Left ventricle myocardium inferior (tissue), 1 donor: ENCODE measurements around the gene SDK2. TPM values are rescaled to one million over a fixed set of nuclear protein-coding genes. Genes with fewer than 3 reads are reported as not detected.

ENCODE experiments used
- DNase-seq: peaks from one replicate; pipeline ENCODE4 v3.0.0-alpha.2; 2020
- H3K27ac ChIP-seq: fragments of 200-600 bp; replicated peaks from 2 replicates; pipeline ENCODE4 v1.8.0; 2021
- H3K27me3 ChIP-seq: fragments of 200-600 bp; 2 replicates; pipeline ENCODE4 v1.8.0; 2021; ENCODE audit warnings: low read depth
- H3K36me3 ChIP-seq: fragments of 200-600 bp; 2 replicates; pipeline ENCODE4 v1.8.0; 2021
- H3K4me1 ChIP-seq: fragments of 200-600 bp; 2 replicates; pipeline ENCODE4 v1.8.0; 2021
- H3K4me3 ChIP-seq: fragments of 200-600 bp; 2 replicates; pipeline ENCODE4 v1.8.0; 2021; ENCODE audit warnings: mild to moderate bottlenecking, moderate library complexity
- H3K9me3 ChIP-seq: fragments of 200-600 bp; replicated peaks from 2 replicates; pipeline ENCODE4 v1.8.0; 2021
- intact Hi-C: fragments of 100-400 bp; cut with micrococcal nuclease; formaldehyde crosslinking; loops from one replicate; pipeline ENCODE4 v1.11.0; 2022
- total RNA-seq: library from RNA; stranded (reverse); fragmentation: NEBNext Ultra II Directional; extraction: Animal tissue kit (Norgen Biotek cat#: 25700); gene quantifications from one replicate; pipeline ENCODE4 v1.2.1, GENCODE V29; 2021
- TF ChIP-seq, protein P1 (sequence below): fragments of 200-600 bp; IDR thresholded peaks from 2 replicates; pipeline ENCODE4 v1.8.0; 2021; ENCODE audit warnings: antibody characterized with exemption, mild to moderate bottlenecking, borderline replicate concordance
- donor health status: DM: no; HTN: yes; CAD: no; lungs with severe emphysema.

Gene SDK2
- total RNA-seq, 1 donor from 2014 or later = 2.2 TPM

- Histone ChIP-seq H3K27me3 (peaks cover 32% of the 10 kb centered on the region), H3K4me1 (peaks cover 14% of the 10 kb centered on the region), H3K27ac (no peak overlapping the region), H3K4me3 (no peak overlapping the region), H3K9me3 (no peaks in the 10 kb centered on the region), H3K36me3 (no peaks in the 10 kb centered on the region)
- intact Hi-C loops = no loop called here
- no peak for DNase-seq
- TF ChIP-seq, protein P1, sequence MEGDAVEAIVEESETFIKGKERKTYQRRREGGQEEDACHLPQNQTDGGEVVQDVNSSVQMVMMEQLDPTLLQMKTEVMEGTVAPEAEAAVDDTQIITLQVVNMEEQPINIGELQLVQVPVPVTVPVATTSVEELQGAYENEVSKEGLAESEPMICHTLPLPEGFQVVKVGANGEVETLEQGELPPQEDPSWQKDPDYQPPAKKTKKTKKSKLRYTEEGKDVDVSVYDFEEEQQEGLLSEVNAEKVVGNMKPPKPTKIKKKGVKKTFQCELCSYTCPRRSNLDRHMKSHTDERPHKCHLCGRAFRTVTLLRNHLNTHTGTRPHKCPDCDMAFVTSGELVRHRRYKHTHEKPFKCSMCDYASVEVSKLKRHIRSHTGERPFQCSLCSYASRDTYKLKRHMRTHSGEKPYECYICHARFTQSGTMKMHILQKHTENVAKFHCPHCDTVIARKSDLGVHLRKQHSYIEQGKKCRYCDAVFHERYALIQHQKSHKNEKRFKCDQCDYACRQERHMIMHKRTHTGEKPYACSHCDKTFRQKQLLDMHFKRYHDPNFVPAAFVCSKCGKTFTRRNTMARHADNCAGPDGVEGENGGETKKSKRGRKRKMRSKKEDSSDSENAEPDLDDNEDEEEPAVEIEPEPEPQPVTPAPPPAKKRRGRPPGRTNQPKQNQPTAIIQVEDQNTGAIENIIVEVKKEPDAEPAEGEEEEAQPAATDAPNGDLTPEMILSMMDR = no peak
Observed at GRCh38 chr17:73592079-73592415, 52.2 kb downstream of the SDK2 start.

DNA sequence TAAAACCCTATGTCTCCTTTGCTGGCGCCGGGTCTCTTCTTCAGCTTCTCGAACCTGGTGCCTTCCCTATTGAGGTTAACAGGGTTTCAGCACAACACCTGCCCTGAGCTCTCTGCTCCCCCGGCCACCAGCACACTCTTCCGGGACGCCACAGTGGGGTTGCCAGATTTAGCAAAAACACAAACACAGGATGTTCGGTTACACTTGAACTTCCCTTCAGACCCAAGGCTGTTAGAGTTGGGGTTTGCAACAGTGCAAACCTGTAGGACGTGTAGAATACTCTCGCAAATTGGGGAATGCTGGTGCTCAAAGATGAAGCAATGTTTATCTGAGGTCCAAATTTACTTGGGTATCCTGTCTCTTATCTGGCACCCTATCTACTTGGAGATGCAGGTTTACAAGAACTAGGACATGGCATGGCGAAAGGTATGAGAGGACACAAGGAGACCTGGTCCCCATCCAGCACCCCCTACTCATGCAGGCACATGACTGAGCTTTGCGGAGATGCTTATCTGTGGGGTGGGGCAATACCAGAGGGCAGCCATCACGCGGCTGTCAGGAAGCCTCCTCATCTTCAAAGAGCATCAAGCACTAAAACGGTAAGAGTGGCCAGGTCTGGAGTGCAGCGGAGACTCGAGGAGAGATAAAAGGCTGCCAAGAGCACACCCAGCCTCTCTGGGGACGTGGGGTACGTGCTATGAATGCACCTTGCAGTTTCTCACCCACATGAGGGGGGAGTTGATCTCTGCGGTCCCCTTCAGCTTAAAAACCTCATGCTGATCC lies 52.8 kb downstream of the SDK2 start:
- TF ChIP-seq, protein P1 = no peak
- H3K36me3 ChIP-seq = no peaks in the 10 kb centered on the region
- peaks cover 28% of the 10 kb centered on the region for H3K27me3 ChIP-seq
- no peak overlapping the region for H3K4me3 ChIP-seq
- no peak overlapping the region for H3K27ac ChIP-seq
- intact Hi-C loops = no loop called here
- no peaks in the 10 kb centered on the region for H3K9me3 ChIP-seq
- no peak for DNase-seq
- peaks cover 14% of the 10 kb centered on the region for H3K4me1 ChIP-seq

DNA sequence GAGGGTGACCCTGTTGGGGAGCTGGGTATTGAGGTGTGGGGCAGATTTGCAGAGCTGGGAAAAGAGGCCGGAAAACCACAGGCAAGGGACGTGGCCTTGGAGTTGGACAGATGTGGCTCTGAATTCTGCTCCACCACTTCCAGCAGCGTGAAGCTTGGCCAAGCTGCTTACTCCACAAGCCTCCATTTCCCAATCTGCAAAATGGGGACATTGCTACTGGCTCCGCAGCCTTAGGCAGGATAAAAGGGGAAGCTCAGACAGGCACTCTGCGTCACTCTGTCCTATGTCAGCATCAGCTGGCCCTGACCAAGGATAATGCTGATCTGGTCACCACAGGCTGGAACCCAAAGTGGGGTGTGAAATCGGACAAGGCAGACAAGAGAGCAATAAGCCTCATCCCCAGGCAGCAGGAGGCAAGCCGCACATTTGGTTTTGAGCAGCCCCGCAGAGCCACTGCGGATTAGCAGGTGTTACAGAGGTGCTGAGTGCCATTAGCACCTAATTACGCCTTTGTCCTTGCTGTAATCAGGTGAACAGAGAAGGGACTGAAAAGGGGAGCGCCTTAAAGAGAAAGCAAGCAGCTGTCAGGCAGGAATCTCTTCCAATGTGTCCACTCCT lies 54.8 kb downstream of the SDK2 start:
- intact Hi-C loops = no loop called here
- H3K36me3 ChIP-seq = no peaks in the 10 kb centered on the region
- DNase-seq = no peak
- H3K4me1 ChIP-seq = peaks cover 14% of the 10 kb centered on the region
- H3K27ac ChIP-seq = no peak overlapping the region
- H3K9me3 ChIP-seq = no peaks in the 10 kb centered on the region
- no peak overlapping the region for H3K4me3 ChIP-seq
- TF ChIP-seq, protein P1 = no peak
- peaks cover 18% of the 10 kb centered on the region for H3K27me3 ChIP-seq

- TF ChIP-seq, protein P1 = no peak
- no peak for DNase-seq
- H3K36me3 ChIP-seq = no peaks in the 10 kb centered on the region
- H3K27me3 ChIP-seq = peaks cover 20% of the 10 kb centered on the region
- H3K9me3 ChIP-seq = no peaks in the 10 kb centered on the region
- H3K4me3 ChIP-seq = no peak overlapping the region
- intact Hi-C loops = no loop called here
- H3K27ac ChIP-seq = no peak overlapping the region
- peaks cover 14% of the 10 kb centered on the region for H3K4me1 ChIP-seq
Observed at GRCh38 chr17:73588891-73589290, 55.4 kb downstream of the SDK2 start.

DNA sequence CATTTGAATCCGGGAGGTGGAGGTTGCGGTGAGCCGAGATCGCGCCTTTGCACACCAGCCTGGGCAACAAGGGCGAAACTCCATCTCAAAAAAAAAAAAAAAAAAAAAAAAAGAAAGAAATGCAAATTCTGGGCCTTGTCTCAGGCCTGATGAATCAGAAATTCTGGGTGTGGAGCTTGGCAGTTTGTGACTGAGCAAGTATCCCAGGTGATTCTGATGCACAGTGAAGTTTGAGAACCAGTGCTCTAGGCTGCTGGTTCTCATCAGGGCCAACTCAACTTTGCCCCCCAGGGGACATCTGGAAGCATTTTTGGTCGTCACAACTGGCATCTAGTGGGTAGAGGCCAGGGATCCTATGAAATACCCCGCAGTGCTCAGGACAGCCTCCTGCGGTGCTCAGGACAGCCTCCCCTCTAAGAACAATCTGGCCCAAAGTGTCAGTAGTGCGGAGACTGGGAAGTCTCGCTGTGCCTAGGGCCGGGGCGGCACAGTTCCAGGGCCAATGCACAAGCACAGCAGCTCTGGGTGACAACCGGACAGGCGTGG lies 55.9 kb downstream of the SDK2 start:
- Histone ChIP-seq H3K36me3 (no peaks in the 10 kb centered on the region), H3K4me1 (peaks cover 14% of the 10 kb centered on the region), H3K4me3 (no peak overlapping the region), H3K27me3 (peaks cover 25% of the 10 kb centered on the region), H3K27ac (no peak overlapping the region), H3K9me3 (no peaks in the 10 kb centered on the region)
- intact Hi-C loops = no loop called here
- DNase-seq = no peak
- TF ChIP-seq, protein P1 = no peak
